HepG2 (cell line): ENCODE results near the gene UCKL1. TPM values are rescaled to one million over a fixed set of nuclear protein-coding genes. Genes with fewer than 3 reads are reported as not detected.

Experiments
- ARNT2 ChIP-seq: sonication (generic); formaldehyde crosslinking; IDR thresholded peaks from 2 replicates; pipeline ENCODE4 v1.8.0; 2022; ENCODE audit warnings: mild to moderate bottlenecking, low read depth, missing genetic modification reagents, moderate library complexity
- JARID2 ChIP-seq: sonication (generic); formaldehyde crosslinking; IDR thresholded peaks from 2 replicates; pipeline ENCODE4 v1.8.1; 2023; ENCODE audit warnings: missing genetic modification reagents, inconsistent platforms; ENCODE audit not compliant: insufficient replicate concordance
- MLXIP ChIP-seq: sonication (generic); formaldehyde crosslinking; IDR thresholded peaks from 2 replicates; pipeline ENCODE4 v1.9.0; 2021; ENCODE audit warnings: missing genetic modification reagents, borderline replicate concordance
- MXD4 ChIP-seq: IDR thresholded peaks from 2 replicates; pipeline ENCODE4 v1.6.1; 2016; ENCODE audit warnings: mild to moderate bottlenecking, missing biosample characterization, missing genetic modification reagents
- NFKB2 ChIP-seq: sonication (generic); formaldehyde crosslinking; IDR thresholded peaks from 2 replicates; pipeline ENCODE4 v1.4.0; 2020; ENCODE audit warnings: missing genetic modification reagents, borderline replicate concordance
- NFKBIZ ChIP-seq: IDR thresholded peaks from 2 replicates; pipeline ENCODE4 v1.6.1; 2018; ENCODE audit warnings: missing genetic modification reagents, missing compliant biosample characterization
- PCBP1 ChIP-seq: fragments of 200-400 bp; formaldehyde crosslinking; IDR thresholded peaks from 2 replicates; pipeline ENCODE4 v1.6.1; 2017; ENCODE audit warnings: mild to moderate bottlenecking, low read depth, low read length, borderline replicate concordance
- SKI ChIP-seq: fragments of 450-650 bp; IDR thresholded peaks from one replicate; pipeline ENCODE4 v1.6.1; 2018; ENCODE audit warnings: mild to moderate bottlenecking; ENCODE audit not compliant: partially characterized antibody
- THAP11 ChIP-seq: IDR thresholded peaks from 2 replicates; pipeline ENCODE4 v1.6.1; 2016; ENCODE audit warnings: missing biosample characterization, missing genetic modification reagents
- ZC3H4 ChIP-seq: sonication (generic); formaldehyde crosslinking; IDR thresholded peaks from 2 replicates; pipeline ENCODE4 v1.4.0; 2020; ENCODE audit warnings: missing genetic modification reagents, borderline replicate concordance
- ZNF337 ChIP-seq: sonication (generic); formaldehyde crosslinking; IDR thresholded peaks from 2 replicates; pipeline ENCODE4 v1.5.1; 2020; ENCODE audit warnings: missing genetic modification reagents, low read depth, mild to moderate bottlenecking, borderline replicate concordance
- ZNF572 ChIP-seq: sonication (generic); formaldehyde crosslinking; IDR thresholded peaks from 2 replicates; pipeline ENCODE4 v1.5.1; 2020; ENCODE audit warnings: mild to moderate bottlenecking, missing genetic modification reagents
- ZNF652 ChIP-seq: IDR thresholded peaks from 2 replicates; pipeline ENCODE4 v1.6.1; 2016; ENCODE audit warnings: low read depth, borderline replicate concordance
- ZNF780A ChIP-seq: sonication (generic); formaldehyde crosslinking; IDR thresholded peaks from 2 replicates; pipeline ENCODE4 v1.8.0; 2022; ENCODE audit warnings: mild to moderate bottlenecking, missing genetic modification reagents, moderate library complexity
- ZSCAN20 ChIP-seq: sonication (generic); formaldehyde crosslinking; IDR thresholded peaks from 2 replicates; pipeline ENCODE4 v1.4.0; 2020; ENCODE audit warnings: missing genetic modification reagents, mild to moderate bottlenecking, borderline replicate concordance
- ZSCAN21 ChIP-seq: sonication (generic); formaldehyde crosslinking; IDR thresholded peaks from 2 replicates; pipeline ENCODE4 v1.8.0; 2022; ENCODE audit warnings: mild to moderate bottlenecking, missing genetic modification reagents, moderate library complexity, borderline replicate concordance
- polyA plus RNA-seq, 8 experiments: library from polyadenylated mRNA; depleted of rRNA in 3 of 8; stranded (reverse) in 7 of 8; unstranded in 1 of 8; fragments of >200 nt; fragmentation: Illumina TruSeq in 4 of 8; extraction: Trizol in 4 of 8; gene quantifications; 2 replicates each; pipeline versions ENCODE4 v1.2.1 to v1.2.3, GENCODE V29; 2011 to 2016; ENCODE audit warnings: low read depth in 4 of 8, missing spikeins in 1 of 8, mixed read lengths in 1 of 8; ENCODE audit not compliant: insufficient read depth in 1 of 8
- total RNA-seq, 5 experiments: library from RNA; depleted of rRNA; stranded (reverse); fragments of >200 nt; fragmentation: Illumina TruSeq; extraction: Trizol; gene quantifications; 2 replicates each; pipeline ENCODE4 v1.2.3, GENCODE V29; 2016; ENCODE audit warnings: low read depth in 1 of 5
- TF ChIP-seq, protein P1 (sequence below): sonication (generic); formaldehyde crosslinking; IDR thresholded peaks from 2 replicates; pipeline ENCODE4 v1.4.0; 2020; ENCODE audit warnings: mild to moderate bottlenecking, missing genetic modification reagents
- TF ChIP-seq, protein P2 (sequence below): sonication (generic); formaldehyde crosslinking; IDR thresholded peaks from 2 replicates; pipeline ENCODE4 v1.8.0; 2022; ENCODE audit warnings: missing genetic modification reagents, mild to moderate bottlenecking, inconsistent platforms, borderline replicate concordance
- TF ChIP-seq, protein P3 (sequence below): sonication (generic); formaldehyde crosslinking; IDR thresholded peaks from 2 replicates; pipeline ENCODE4 v1.8.1; 2023; ENCODE audit warnings: mild to moderate bottlenecking, missing genetic modification reagents

The UCKL1 gene
- total and polyA plus RNA-seq, 2 of the 13 experiments (the other 11 are each of a cell fraction or from before 2014, with no cell fraction given), result 50.2 to 126 TPM

DNA sequence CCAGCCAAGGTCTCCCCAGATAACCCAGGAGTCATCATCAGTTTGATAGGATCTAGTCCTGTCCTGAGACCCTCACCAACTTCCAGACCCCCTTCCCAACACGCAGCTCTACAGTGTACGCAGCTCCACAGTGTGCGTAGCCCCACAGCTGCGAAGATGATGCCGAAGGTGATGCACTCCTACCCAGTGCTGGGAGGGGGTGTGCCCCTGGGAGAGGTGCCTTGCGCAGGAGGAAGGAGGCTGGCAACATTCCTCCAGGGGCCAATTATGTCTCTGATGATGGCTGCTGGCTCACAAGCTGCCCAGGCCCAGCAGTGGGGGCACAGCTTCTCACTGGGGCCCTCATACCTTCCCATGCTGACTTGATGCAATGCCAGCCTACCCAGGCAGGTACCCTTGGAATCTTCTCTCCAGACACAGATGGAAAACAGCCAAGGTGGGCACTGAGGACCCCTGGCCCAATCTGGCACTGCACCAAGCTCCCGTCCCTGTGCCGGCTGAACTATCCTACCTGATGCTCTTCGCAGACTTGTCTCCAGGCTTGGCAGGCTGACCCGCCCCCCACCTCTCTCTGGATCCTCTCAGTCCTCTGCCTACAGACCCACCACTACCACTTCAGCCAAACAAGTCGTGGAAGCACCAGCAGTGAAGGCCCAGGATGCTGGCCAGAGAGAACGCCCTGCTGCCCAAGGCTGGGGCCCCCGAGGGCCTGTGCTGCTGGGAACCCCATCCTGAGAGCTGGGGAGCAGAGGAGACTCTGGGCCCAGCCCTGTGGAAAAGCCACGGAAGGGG lies 12.1 kb upstream of the UCKL1 start (continued):
- TF ChIP-seq, protein P1, sequence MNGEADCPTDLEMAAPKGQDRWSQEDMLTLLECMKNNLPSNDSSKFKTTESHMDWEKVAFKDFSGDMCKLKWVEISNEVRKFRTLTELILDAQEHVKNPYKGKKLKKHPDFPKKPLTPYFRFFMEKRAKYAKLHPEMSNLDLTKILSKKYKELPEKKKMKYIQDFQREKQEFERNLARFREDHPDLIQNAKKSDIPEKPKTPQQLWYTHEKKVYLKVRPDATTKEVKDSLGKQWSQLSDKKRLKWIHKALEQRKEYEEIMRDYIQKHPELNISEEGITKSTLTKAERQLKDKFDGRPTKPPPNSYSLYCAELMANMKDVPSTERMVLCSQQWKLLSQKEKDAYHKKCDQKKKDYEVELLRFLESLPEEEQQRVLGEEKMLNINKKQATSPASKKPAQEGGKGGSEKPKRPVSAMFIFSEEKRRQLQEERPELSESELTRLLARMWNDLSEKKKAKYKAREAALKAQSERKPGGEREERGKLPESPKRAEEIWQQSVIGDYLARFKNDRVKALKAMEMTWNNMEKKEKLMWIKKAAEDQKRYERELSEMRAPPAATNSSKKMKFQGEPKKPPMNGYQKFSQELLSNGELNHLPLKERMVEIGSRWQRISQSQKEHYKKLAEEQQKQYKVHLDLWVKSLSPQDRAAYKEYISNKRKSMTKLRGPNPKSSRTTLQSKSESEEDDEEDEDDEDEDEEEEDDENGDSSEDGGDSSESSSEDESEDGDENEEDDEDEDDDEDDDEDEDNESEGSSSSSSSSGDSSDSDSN, result no peak
- no peak for TF ChIP-seq NFKBIZ (CRISPR knock-in tag)
- TF ChIP-seq ZSCAN20, result no peak
- TF ChIP-seq, protein P2, sequence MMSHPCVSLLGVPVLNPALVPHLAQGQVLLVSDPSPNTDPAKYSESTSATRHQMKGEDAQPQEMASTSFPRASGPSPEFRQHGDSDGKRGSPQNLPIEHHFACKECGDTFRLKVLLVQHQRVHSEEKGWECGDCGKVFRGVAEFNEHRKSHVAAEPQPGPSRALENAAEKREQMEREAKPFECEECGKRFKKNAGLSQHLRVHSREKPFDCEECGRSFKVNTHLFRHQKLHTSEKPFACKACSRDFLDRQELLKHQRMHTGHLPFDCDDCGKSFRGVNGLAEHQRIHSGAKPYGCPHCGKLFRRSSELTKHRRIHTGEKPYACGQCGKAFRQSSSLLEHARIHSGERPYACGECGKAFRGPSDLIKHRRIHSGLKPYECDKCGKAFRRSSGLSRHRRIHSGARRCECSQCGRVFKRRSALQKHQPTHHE (CRISPR knock-in tag), result no peak
- no peak for TF ChIP-seq ZNF652 (CRISPR knock-in tag)
- TF ChIP-seq ZC3H4 (CRISPR knock-in tag), result peak; percentile 79
- no peak for TF ChIP-seq NFKB2 (CRISPR knock-in tag)
- no peak; the same call in 1 of the 2 replicates for TF ChIP-seq PCBP1
- TF ChIP-seq ZNF572 (CRISPR knock-in tag), result peak; percentile 92; the same call in 1 of the 2 replicates
- TF ChIP-seq JARID2 (CRISPR knock-in tag), result no peak
- TF ChIP-seq ZSCAN21 (CRISPR knock-in tag), result no peak
- TF ChIP-seq, protein P3, sequence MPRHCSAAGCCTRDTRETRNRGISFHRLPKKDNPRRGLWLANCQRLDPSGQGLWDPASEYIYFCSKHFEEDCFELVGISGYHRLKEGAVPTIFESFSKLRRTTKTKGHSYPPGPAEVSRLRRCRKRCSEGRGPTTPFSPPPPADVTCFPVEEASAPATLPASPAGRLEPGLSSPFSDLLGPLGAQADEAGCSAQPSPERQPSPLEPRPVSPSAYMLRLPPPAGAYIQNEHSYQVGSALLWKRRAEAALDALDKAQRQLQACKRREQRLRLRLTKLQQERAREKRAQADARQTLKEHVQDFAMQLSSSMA (CRISPR knock-in tag), result no peak
- no peak for TF ChIP-seq THAP11 (CRISPR knock-in tag)
- no peak for TF ChIP-seq MLXIP (CRISPR knock-in tag)
- no peak for TF ChIP-seq ARNT2 (CRISPR knock-in tag)
- TF ChIP-seq ZNF337 (CRISPR knock-in tag), result no peak
- no peak for TF ChIP-seq MXD4 (CRISPR knock-in tag)
- 0 out of 2 replicates have a peak, but pooled peaks have one; percentile 25 for TF ChIP-seq ZNF780A (CRISPR knock-in tag)
- no peak for TF ChIP-seq SKI
